BJ (cell line): ENCODE measurements around the gene TNMD. TPM values are rescaled to one million over a fixed set of nuclear protein-coding genes. Genes with fewer than 3 reads are reported as not detected.

ENCODE experiments used
- CTCF ChIA-PET: fragments of 350-600 bp; formaldehyde crosslinking; extraction: SDS; loops from one replicate; lab custom pipeline; 2021; ENCODE audit warnings: antibody characterized with exemption, inconsistent platforms; lab: Yijun Ruan, JAX
- POLR2A ChIA-PET: fragments of 300-600 bp; sonication (Branson Sonifier 250); formaldehyde crosslinking; extraction: SDS; loops from one replicate; lab custom pipeline; 2021; ENCODE audit warnings: antibody characterized with exemption; lab: Charles Lee
- DNase-seq: peaks from one replicate; pipeline ENCODE4 v3.0.0-alpha.2; 2011; ENCODE audit warnings: low read depth
- H3K27me3 ChIP-seq: 2 replicates; pipeline ENCODE4 v1.6.0; 2011; ENCODE audit warnings: low read length; ENCODE audit not compliant: control insufficient read depth, insufficient read depth
- H3K36me3 ChIP-seq: 2 replicates; pipeline ENCODE4 v1.5.1; 2011; ENCODE audit warnings: low read length; ENCODE audit not compliant: control insufficient read depth, insufficient read depth
- H3K4me3 ChIP-seq: 2 replicates; pipeline ENCODE4 v1.5.1; 2011; ENCODE audit warnings: low read depth, mild to moderate bottlenecking, control low read depth, low read length
- CTCF ChIP-seq: IDR thresholded peaks from 2 replicates; pipeline ENCODE4 v1.5.1; 2011; ENCODE audit warnings: low read depth, mild to moderate bottlenecking, control low read depth, inconsistent platforms, low read length, moderate library complexity; ENCODE audit not compliant: insufficient read depth
- polyA plus RNA-seq: library from polyadenylated mRNA; depleted of rRNA; stranded (reverse); fragments of >200 nt; gene quantifications from 2 replicates; pipeline ENCODE4 v1.2.3, GENCODE V29; 2011; rRNA removed

TNMD gene
- polyA plus RNA-seq, 1 experiment = not detected

DNA sequence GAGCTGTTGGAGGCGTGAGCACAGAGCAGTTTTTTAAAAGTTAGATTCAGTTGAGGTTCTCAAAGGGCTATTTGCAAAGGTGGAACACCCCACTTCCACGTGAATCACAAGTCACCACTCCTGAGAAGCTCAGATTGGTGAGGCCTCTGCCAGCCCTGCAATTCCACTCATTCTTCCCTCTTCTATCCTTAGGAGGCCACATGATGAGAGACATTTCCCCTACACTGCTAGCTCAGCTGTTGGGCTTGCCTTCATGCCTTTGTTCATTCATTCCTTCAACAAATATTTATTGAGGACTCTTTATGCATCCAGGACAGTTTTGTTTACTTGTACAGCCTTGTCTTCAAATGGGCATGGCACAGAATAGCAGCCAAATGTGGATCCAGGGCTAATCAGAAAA lies 63.0 kb downstream of the TNMD start:
- TF ChIP-seq CTCF = no peak
- Histone ChIP-seq H3K27me3 (no peaks in the 10 kb centered on the region), H3K4me3 (no peak overlapping the region), H3K36me3 (no peaks in the 10 kb centered on the region)
- ChIA-PET POLR2A (no interaction called here), CTCF (interaction anchor here (1.2 to 2.3 kb wide), 4 partner anchors 9 to 136 kb away, joined by 3 to 8 read pairs (median 4); no protein-coding TSS in a partner anchor)
- DNase-seq = no peak

- CTCF ChIA-PET = interaction anchor here (1.2 to 2.1 kb wide), 6 partner anchors 12 to 137 kb away, joined by 3 to 9 read pairs (median 4); partner anchors contain the start of gene TSPAN6
- Histone ChIP-seq H3K27me3 (no peaks in the 10 kb centered on the region), H3K4me3 (no peak overlapping the region), H3K36me3 (no peaks in the 10 kb centered on the region)
- POLR2A ChIA-PET = interaction anchor here (1.4 kb wide), 1 partner anchor 12 kb away, joined by 9 read pairs; the partner anchor contains the start of gene TSPAN6
- TF ChIP-seq CTCF = no peak
- peak; percentile 70 for DNase-seq
These were observed 64.0 kb downstream of the TNMD start for GRCh38 chrX:100648458-100649417.

Other genes starting within 250 kb of the TNMD start
- gene PCDH19, start 174.7 kb upstream of the TNMD start, polyA plus RNA-seq = 0.01 TPM in 1 of 2 replicates, not detected in the other
- 8.8 and 19.7 TPM in 2 replicates for gene TSPAN6, start 51.9 kb downstream of the TNMD start, polyA plus RNA-seq
- 47.3 and 52.7 TPM in 2 replicates for gene SRPX2, start 59.3 kb downstream of the TNMD start, polyA plus RNA-seq
- gene SYTL4, start 147.2 kb downstream of the TNMD start, polyA plus RNA-seq = 3.3 and 5.0 TPM in 2 replicates
- gene CSTF2, start 235.5 kb downstream of the TNMD start, polyA plus RNA-seq = 20.4 and 21.4 TPM in 2 replicates